Measurements from ENCODE around the gene VEZT. TPM values are rescaled to one million over a fixed set of nuclear protein-coding genes. Genes with fewer than 3 reads are reported as not detected.

The VEZT gene
- total and polyA plus RNA-seq, 9 of the 15 experiments (the other 6 are each of a cell fraction or from before 2014, with no cell fraction given), result 16.1 to 61.5 (median 32.6) TPM

- H3K36me3 ChIP-seq (ENCODE audit: control insufficient read depth, insufficient read depth, low read length), result no peaks in the 10 kb centered on the region
- in situ Hi-C loops (cut with MboI), result no loop called here
- WGBS (ENCODE audit: insufficient coverage, low coverage, missing lambda C conversion rate), result 6% methylated on average over 5 of the region's 5 CpGs
- TF ChIP-seq ETV6 (IDR thresholded peaks at IDR 0.05; ENCODE audit: borderline replicate concordance in 1 of 2, low read depth in 2 of 2, low read length in 1 of 2) (no peak), ETV6 (CRISPR knock-in tag; IDR thresholded peaks at IDR 0.05; ENCODE audit: borderline replicate concordance) (no peak), ZNF184 (CRISPR knock-in tag; IDR thresholded peaks at IDR 0.05) (no peak), JUNB (CRISPR knock-in tag; conservative IDR thresholded peaks at IDR 0.05) (no peak), CEBPB (tag; IDR thresholded peaks at IDR 0.05) (no peak), U2AF2 (optimal IDR thresholded peaks at IDR 0.05; ENCODE audit: low read depth, low read length) (no peak), KAT2B (IDR thresholded peaks at IDR 0.05; ENCODE audit: low read depth, low read length) (no peak), MXD1 (CRISPR knock-in tag; IDR thresholded peaks at IDR 0.05; ENCODE audit: borderline replicate concordance, poor library complexity, severe bottlenecking) (no peak), SMAD2 (IDR thresholded peaks at IDR 0.05; ENCODE audit: low read depth, low read length) (no peak), ZNF324 (CRISPR knock-in tag; IDR thresholded peaks at IDR 0.05) (no peak), BCLAF1 (IDR thresholded peaks at IDR 0.05; ENCODE audit: borderline replicate concordance in 1 of 2, control insufficient read depth in 1 of 2, low read depth in 2 of 2, low read length in 1 of 2) (no peak), ETV1 (tag; conservative IDR thresholded peaks at IDR 0.05; ENCODE audit: low read depth) (no peak), NR2F6 (CRISPR knock-in tag; IDR thresholded peaks at IDR 0.05) (no peak), GABPA (tag; conservative IDR thresholded peaks at IDR 0.05; ENCODE audit: low read depth) (no peak)
- H2AFZ ChIP-seq (ENCODE audit: low read depth, low read length), result no peak overlapping the region
- peak; percentile 11 for FAIRE-seq
- intact Hi-C loops (cut with micrococcal nuclease), result no loop called here
- H3K4me2 ChIP-seq (ENCODE audit: insufficient read depth, low read length), result no peak overlapping the region
- no peak overlapping the region for H3K9ac ChIP-seq (ENCODE audit: insufficient read depth in 1 of 2, low read depth in 2 of 2, low read length in 2 of 2)
- no peaks in the 10 kb centered on the region for H3K9me1 ChIP-seq (ENCODE audit: control insufficient read depth, insufficient read depth, low read length)
- H3K79me2 ChIP-seq (ENCODE audit: control insufficient read depth, insufficient read depth, low read length), result no peaks in the 10 kb centered on the region
- H3K27me3 ChIP-seq (ENCODE audit: control insufficient read depth in 2 of 2, insufficient read depth in 2 of 2, low read length in 2 of 2), result peaks cover 0 to 3% of the 10 kb centered on the region in 2 experiments; a peak in 1 of 5 replicates
- no peak overlapping the region for H3K4me3 ChIP-seq
- H3K9me3 ChIP-seq (replicated peaks; ENCODE audit: control insufficient read depth, insufficient read depth, low read depth, low read length), result no peaks in the 10 kb centered on the region
- CTCF ChIA-PET (ENCODE audit: low intra/inter-chr PET ratio), result no interaction called here
- no TSS peak for BruUV-seq (replicated peaks)
- no peak for DNase-seq (ENCODE audit: extremely low read depth in 1 of 4, low spot score in 3 of 4)
- 0 out of 5 replicates have a peak, but pooled peaks cover 0 to 2% of the 10 kb centered on the region in 2 experiments for H3K4me1 ChIP-seq (replicated peaks in 1 of 2; ENCODE audit: control insufficient read depth in 2 of 2, insufficient read depth in 2 of 2, low read length in 2 of 2)
- ATAC-seq, result no peak
- POLR2A ChIA-PET, result interaction anchor here (0.6 to 1.2 kb wide), 2 partner anchors 10 to 297 kb away, joined by 3 read pairs; no protein-coding TSS in a partner anchor
- no peaks in the 10 kb centered on the region for H4K20me1 ChIP-seq (replicated peaks; ENCODE audit: control insufficient read depth, insufficient read depth, low read length)
- H3K27ac ChIP-seq (ENCODE audit: extremely low read depth, low read depth, low read length), result no peak overlapping the region
These were observed 109.2 kb downstream of the VEZT start for GRCh38 chr12:95326855-95327254.

All from K562 (cell line).